ENCODE data around the gene SLC16A12. TPM values are rescaled to one million over a fixed set of nuclear protein-coding genes. Genes with fewer than 3 reads are reported as not detected.

SLC16A12 gene
- total RNA-seq, 1 donor from 2014 or later, result 1.0 TPM

GRCh38 chr10:89463846-89464537 is 71.4 kb downstream of the SLC16A12 start:
- Histone ChIP-seq H3K4me3 (no peak overlapping the region), H3K36me3 (no peaks in the 10 kb centered on the region), H3K27me3 (ENCODE audit: low read depth) (no peaks in the 10 kb centered on the region), H3K27ac (no peak overlapping the region), H3K9me3 (no peaks in the 10 kb centered on the region), H3K4me1 (peaks cover 11% of the 10 kb centered on the region)
- ATAC-seq (no peak), DNase-seq (no peak)
- intact Hi-C loops (cut with DNase I), result no loop called here
- TF ChIP-seq, protein P1, sequence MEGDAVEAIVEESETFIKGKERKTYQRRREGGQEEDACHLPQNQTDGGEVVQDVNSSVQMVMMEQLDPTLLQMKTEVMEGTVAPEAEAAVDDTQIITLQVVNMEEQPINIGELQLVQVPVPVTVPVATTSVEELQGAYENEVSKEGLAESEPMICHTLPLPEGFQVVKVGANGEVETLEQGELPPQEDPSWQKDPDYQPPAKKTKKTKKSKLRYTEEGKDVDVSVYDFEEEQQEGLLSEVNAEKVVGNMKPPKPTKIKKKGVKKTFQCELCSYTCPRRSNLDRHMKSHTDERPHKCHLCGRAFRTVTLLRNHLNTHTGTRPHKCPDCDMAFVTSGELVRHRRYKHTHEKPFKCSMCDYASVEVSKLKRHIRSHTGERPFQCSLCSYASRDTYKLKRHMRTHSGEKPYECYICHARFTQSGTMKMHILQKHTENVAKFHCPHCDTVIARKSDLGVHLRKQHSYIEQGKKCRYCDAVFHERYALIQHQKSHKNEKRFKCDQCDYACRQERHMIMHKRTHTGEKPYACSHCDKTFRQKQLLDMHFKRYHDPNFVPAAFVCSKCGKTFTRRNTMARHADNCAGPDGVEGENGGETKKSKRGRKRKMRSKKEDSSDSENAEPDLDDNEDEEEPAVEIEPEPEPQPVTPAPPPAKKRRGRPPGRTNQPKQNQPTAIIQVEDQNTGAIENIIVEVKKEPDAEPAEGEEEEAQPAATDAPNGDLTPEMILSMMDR (IDR thresholded peaks at IDR 0.05), result no peak

DNA sequence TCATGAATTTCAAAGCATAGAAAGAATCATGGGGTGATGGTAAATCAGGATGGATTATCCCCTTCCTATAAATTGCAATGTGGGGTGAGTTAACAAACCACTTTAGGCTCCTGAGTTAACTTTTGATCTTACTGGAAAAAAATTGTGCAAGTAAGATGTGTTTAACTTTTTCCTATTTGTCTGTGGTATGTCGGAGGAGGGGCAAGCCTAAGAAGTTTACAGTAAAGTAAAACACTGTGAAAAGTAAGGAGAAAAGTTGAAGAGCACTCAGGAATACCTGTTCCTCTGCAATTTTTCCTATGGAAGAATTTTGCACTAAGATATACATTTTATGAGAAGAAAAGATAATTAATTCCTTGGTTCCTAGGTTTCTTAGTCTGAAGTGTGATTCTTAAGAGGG is 76.6 kb downstream of the SLC16A12 start:
- Histone ChIP-seq H3K4me1 (peaks cover 25% of the 10 kb centered on the region), H3K27ac (no peak overlapping the region), H3K36me3 (no peaks in the 10 kb centered on the region), H3K27me3 (ENCODE audit: low read depth) (no peaks in the 10 kb centered on the region), H3K4me3 (no peak overlapping the region), H3K9me3 (no peaks in the 10 kb centered on the region)
- intact Hi-C loops (cut with DNase I), result no loop called here
- ATAC-seq (peak; percentile 26 to 65), DNase-seq (no peak)
- TF ChIP-seq, protein P1 (IDR thresholded peaks at IDR 0.05), result no peak

- Histone ChIP-seq H3K27me3 (ENCODE audit: low read depth) (no peaks in the 10 kb centered on the region), H3K4me3 (no peak overlapping the region), H3K4me1 (peaks cover 25% of the 10 kb centered on the region), H3K27ac (no peak overlapping the region), H3K36me3 (no peaks in the 10 kb centered on the region), H3K9me3 (no peaks in the 10 kb centered on the region)
- intact Hi-C loops (cut with DNase I), result no loop called here
- DNase-seq (no peak), ATAC-seq (peak in 1 of 2 donors; percentile 69)
- TF ChIP-seq, protein P1 (IDR thresholded peaks at IDR 0.05), result no peak
Observed at GRCh38 chr10:89458291-89458690, 77.1 kb downstream of the SLC16A12 start.

- no peaks in the 10 kb centered on the region for H3K36me3 ChIP-seq
- TF ChIP-seq, protein P1 (IDR thresholded peaks at IDR 0.05), result no peak
- ATAC-seq, result peak; percentile 77
- H3K4me3 ChIP-seq, result no peak overlapping the region
- intact Hi-C loops (cut with DNase I), result no loop called here
- no peak for DNase-seq
- H3K27me3 ChIP-seq (ENCODE audit: low read depth), result no peaks in the 10 kb centered on the region
- no peaks in the 10 kb centered on the region for H3K9me3 ChIP-seq
- H3K27ac ChIP-seq, result no peak overlapping the region
- H3K4me1 ChIP-seq, result peaks cover 25% of the 10 kb centered on the region
Observed at GRCh38 chr10:89454561-89455347, 80.6 kb downstream of the SLC16A12 start.

DNA sequence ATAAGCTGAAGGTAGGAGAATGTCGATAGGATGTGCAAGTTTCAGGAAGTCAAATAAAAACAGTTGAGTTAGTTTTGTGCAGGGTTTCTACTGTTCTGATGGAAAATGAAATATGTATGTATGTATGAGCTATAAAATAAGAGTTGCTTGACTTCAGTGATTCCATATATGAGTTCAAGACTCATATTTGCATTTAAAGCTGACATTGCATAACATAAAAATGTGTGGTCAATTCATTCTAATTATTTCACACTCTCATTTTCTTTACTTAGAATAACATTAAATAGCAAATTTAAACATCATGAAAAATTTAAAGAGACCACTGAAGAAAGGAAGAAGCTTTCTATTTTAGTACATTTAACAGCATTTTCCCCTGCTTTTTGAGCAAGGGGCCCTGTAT is 83.2 kb downstream of the SLC16A12 start:
- intact Hi-C loops (cut with DNase I), result no loop called here
- H3K4me1 ChIP-seq, result peaks cover 14% of the 10 kb centered on the region
- no peaks in the 10 kb centered on the region for H3K27me3 ChIP-seq (ENCODE audit: low read depth)
- no peak overlapping the region for H3K27ac ChIP-seq
- TF ChIP-seq, protein P1 (IDR thresholded peaks at IDR 0.05), result no peak
- H3K4me3 ChIP-seq, result no peak overlapping the region
- H3K36me3 ChIP-seq, result no peaks in the 10 kb centered on the region
- DNase-seq (no peak), ATAC-seq (no peak)
- H3K9me3 ChIP-seq, result no peaks in the 10 kb centered on the region

All from lower lobe of right lung (tissue), 2 donors.